Upper lobe of right lung (tissue), 1 donor: Measurements from ENCODE around the gene DENND4B. TPM values are rescaled to one million over a fixed set of nuclear protein-coding genes. Genes with fewer than 3 reads are reported as not detected.

Source experiments
- ATAC-seq: fragments of 200-7000 bp; cut with Tn5 transposase; one replicate; pipeline ENCODE4 v1.9.1; 2020; ENCODE audit warnings: mild to moderate bottlenecking, moderate library complexity
- DNase-seq: peaks from one replicate; pipeline ENCODE4 v3.0.0-alpha.2; 2020
- H3K27ac ChIP-seq: fragments of 200-600 bp; one replicate; pipeline ENCODE4 v1.8.0; 2022
- H3K27me3 ChIP-seq: fragments of 200-600 bp; one replicate; pipeline ENCODE4 v1.8.0; 2022; ENCODE audit warnings: mild to moderate bottlenecking
- H3K36me3 ChIP-seq: fragments of 200-600 bp; one replicate; pipeline ENCODE4 v1.8.0; 2022
- H3K4me1 ChIP-seq: fragments of 200-600 bp; one replicate; pipeline ENCODE4 v1.8.0; 2022
- H3K4me3 ChIP-seq: fragments of 200-600 bp; one replicate; pipeline ENCODE4 v1.8.0; 2022; ENCODE audit warnings: mild to moderate bottlenecking
- H3K9me3 ChIP-seq: fragments of 200-600 bp; one replicate; pipeline ENCODE4 v1.8.0; 2022
- intact Hi-C: fragments of 100-400 bp; cut with DNase I; formaldehyde crosslinking; loops from one replicate; pipeline ENCODE4 v1.11.0; 2022
- total RNA-seq: library from RNA; stranded (reverse); fragmentation: NEBNext Ultra II Directional; extraction: Animal tissue kit (Norgen Biotek cat#: 25700); gene quantifications from one replicate; pipeline ENCODE4 v1.2.1, GENCODE V29; 2021
- TF ChIP-seq, protein P1 (sequence below): fragments of 200-600 bp; IDR thresholded peaks from one replicate; pipeline ENCODE4 v1.8.0; 2022; ENCODE audit warnings: antibody characterized with exemption
- donor health status: DM: no; HTN: yes; CAD: no; lungs with severe emphysema.

The DENND4B gene
- total RNA-seq, 1 donor from 2014 or later, result 83.7 TPM

GRCh38 chr1:153934746-153935145 lies 11.8 kb downstream of the DENND4B start:
- intact Hi-C loops, result no loop called here
- H3K36me3 ChIP-seq, result peaks cover 95% of the 10 kb centered on the region

GRCh38 chr1:153933955-153934354 lies 12.6 kb downstream of the DENND4B start:
- Histone ChIP-seq H3K36me3 (peaks cover 90% of the 10 kb centered on the region), H3K9me3 (no peaks in the 10 kb centered on the region), H3K27ac (no peak overlapping the region), H3K4me3 (no peak overlapping the region), H3K27me3 (no peaks in the 10 kb centered on the region), H3K4me1 (no peaks in the 10 kb centered on the region)
- ATAC-seq (no peak), DNase-seq (peak; percentile 49)
- TF ChIP-seq, protein P1, sequence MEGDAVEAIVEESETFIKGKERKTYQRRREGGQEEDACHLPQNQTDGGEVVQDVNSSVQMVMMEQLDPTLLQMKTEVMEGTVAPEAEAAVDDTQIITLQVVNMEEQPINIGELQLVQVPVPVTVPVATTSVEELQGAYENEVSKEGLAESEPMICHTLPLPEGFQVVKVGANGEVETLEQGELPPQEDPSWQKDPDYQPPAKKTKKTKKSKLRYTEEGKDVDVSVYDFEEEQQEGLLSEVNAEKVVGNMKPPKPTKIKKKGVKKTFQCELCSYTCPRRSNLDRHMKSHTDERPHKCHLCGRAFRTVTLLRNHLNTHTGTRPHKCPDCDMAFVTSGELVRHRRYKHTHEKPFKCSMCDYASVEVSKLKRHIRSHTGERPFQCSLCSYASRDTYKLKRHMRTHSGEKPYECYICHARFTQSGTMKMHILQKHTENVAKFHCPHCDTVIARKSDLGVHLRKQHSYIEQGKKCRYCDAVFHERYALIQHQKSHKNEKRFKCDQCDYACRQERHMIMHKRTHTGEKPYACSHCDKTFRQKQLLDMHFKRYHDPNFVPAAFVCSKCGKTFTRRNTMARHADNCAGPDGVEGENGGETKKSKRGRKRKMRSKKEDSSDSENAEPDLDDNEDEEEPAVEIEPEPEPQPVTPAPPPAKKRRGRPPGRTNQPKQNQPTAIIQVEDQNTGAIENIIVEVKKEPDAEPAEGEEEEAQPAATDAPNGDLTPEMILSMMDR, result no peak
- intact Hi-C loops, result no loop called here

More at GRCh38 chr1:153934746-153935145, 11.8 kb downstream of the DENND4B start:
- DNase-seq (peak; percentile 47), ATAC-seq (no peak)
- no peaks in the 10 kb centered on the region for H3K27me3 ChIP-seq
- H3K4me1 ChIP-seq, result no peaks in the 10 kb centered on the region
- no peak overlapping the region for H3K27ac ChIP-seq
- no peaks in the 10 kb centered on the region for H3K9me3 ChIP-seq
- no peak overlapping the region for H3K4me3 ChIP-seq
- TF ChIP-seq, protein P1, result no peak

DNA sequence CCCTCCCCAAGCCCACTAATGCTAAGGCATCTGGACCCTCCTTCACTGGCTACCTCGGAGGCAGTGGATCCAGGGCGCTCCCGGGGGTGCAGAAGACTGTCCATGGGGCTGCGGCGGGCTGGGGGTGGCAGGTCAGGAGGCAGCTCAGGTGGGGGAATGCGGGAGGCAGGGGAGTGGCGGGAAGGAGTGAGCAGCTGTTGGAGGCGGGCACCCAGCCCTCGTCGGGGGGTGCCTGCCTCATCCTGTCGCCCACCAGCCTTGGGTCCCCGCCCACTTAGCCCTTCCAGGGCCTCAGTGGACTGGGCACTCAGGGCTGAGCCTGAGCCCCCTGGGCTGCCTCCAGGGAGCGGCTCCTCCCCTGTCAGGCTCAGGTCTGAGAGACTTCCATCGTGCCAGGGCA lies 13.1 kb downstream of the DENND4B start:
- Histone ChIP-seq H3K4me1 (no peaks in the 10 kb centered on the region), H3K4me3 (no peak overlapping the region), H3K27ac (no peak overlapping the region), H3K9me3 (no peaks in the 10 kb centered on the region), H3K36me3 (peaks cover 86% of the 10 kb centered on the region), H3K27me3 (no peaks in the 10 kb centered on the region)
- intact Hi-C loops, result no loop called here
- ATAC-seq (no peak), DNase-seq (peak; percentile 54)
- TF ChIP-seq, protein P1, result no peak

DNA sequence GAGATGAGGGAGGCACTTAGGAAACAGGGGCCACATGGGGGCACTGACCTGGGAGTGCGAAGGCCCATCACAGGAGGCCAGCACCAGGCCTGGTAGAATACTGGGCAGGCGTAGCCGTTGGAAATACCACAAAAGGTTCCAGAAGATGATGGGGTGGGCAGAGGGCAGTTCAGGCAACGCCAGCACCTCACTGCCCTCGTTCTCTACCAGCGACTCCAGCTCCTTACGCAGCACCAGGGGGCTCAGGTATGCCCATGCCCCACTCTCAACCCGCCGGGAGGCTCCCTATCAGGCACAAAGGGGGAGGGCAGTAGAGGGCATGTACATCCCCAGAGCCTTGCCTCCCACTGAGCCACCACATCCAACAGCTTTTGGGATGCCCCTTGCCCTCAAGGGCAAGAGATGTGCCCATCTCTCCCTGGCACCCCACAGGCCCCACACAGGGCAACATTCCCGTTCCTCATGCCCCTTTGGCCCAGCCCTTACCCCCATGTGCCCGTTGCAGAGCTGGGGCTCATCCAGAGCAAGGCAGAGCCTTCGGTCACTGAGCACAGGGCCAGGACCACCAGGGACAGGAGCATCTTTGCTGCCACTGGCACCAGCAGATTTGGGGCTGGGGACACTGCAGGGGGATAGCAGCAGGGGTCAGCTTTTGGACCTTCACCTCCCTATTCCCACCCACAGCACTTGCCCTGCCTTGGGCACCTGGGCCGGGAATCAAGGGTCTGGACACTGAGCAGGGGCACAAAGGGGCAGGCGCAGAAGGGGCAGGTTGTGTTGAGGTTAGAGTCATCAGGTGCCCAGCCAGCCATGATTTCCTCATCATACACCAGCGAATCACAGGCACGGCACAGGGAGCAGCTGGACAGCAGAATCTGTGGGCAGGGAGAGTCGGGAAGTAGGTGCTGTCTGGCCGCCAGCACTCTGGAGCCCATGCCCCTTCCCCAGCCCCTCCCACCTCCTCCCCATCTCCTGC lies 14.1 kb downstream of the DENND4B start:
- ATAC-seq (no peak), DNase-seq (peak; percentile 51)
- H3K9me3 ChIP-seq, result no peaks in the 10 kb centered on the region
- no peak overlapping the region for H3K4me3 ChIP-seq
- intact Hi-C loops, result no loop called here
- no peaks in the 10 kb centered on the region for H3K27me3 ChIP-seq
- peaks cover 76% of the 10 kb centered on the region for H3K36me3 ChIP-seq
- TF ChIP-seq, protein P1, result no peak
- H3K27ac ChIP-seq, result no peak overlapping the region
- H3K4me1 ChIP-seq, result no peaks in the 10 kb centered on the region

DNA sequence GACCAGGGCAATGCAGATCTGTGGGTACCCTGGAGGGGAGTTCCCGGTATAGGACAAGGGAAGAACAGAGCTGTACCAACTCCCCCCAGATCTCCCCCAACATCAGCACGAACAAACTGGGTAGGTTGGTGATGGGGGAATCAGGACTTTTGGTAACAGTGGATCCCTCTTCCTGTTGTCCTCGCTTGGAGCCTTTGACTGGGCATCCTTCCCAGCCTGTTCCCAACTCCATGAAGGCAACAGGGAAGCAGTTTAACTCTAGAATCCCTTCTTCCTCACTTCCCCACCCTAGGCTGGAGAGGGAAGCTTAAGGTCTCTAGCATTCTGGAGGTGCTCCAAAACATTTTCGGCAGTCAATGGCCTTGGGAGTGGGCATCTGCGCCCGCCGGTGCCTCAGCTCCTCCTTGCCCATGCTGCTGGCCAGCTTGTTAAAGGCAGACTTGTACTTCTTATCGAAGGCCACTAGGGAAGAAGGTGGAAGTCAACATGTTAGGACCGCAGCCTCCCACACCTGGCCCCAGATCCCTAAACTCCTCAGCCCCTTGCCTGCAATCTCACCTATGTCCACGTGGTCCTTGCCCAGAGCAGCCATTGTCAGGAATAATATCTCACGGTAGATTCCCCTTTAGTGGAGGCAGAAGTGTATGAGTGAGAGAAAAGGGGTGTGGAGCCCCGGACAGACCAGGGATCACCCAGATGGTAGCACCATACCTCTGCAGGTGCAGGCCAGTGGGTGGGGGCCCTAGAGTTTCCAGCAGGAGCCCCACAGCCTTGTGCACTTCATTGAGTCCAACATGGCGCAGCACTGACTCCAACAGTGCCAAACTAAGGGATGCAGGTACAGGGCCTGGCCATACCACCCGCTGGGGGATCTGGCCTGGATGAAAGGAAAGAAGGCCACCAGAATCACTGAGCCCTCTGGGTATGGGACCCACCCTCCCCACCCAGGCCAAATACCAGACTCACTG lies 16.3 kb downstream of the DENND4B start:
- H3K27me3 ChIP-seq, result no peaks in the 10 kb centered on the region
- H3K4me1 ChIP-seq, result no peaks in the 10 kb centered on the region
- peaks cover 54% of the 10 kb centered on the region for H3K36me3 ChIP-seq
- DNase-seq, result peak; percentile 40
- TF ChIP-seq, protein P1, result no peak
- no peak for ATAC-seq
- H3K9me3 ChIP-seq, result no peaks in the 10 kb centered on the region
- H3K27ac ChIP-seq, result no peak overlapping the region
- H3K4me3 ChIP-seq, result no peak overlapping the region
- intact Hi-C loops, result loop anchor here (10.0 kb wide), 1 partner anchor 115 kb away; no protein-coding TSS in a partner anchor
